T-helper 22 cell (primary cell): ENCODE data around the gene SEC14L2.
"Not testable (repeated sequence)": the region's sequence is repeated elsewhere in the genome, so short reads cannot be mapped to it uniquely, and the experiment has no call there.

ENCODE experiments used
- DNase-seq: peaks from one replicate; pipeline ENCODE4 v3.0.0-alpha.2; 2020; ENCODE audit warnings: low read depth

SEC14L2 gene

GRCh38 chr22:30426388-30427353, 29.9 kb downstream of the SEC14L2 start:
- peak; percentile 74 for DNase-seq

- no peak for DNase-seq
Observed at GRCh38 chr22:30427871-30428270, 31.1 kb downstream of the SEC14L2 start.

- DNase-seq, result no peak
Observed at GRCh38 chr22:30429887-30430286, 33.1 kb downstream of the SEC14L2 start.

- DNase-seq, result no peak
Observed at GRCh38 chr22:30430933-30431332, 34.1 kb downstream of the SEC14L2 start.

GRCh38 chr22:30432096-30432495, 35.3 kb downstream of the SEC14L2 start:
- DNase-seq, result no peak

GRCh38 chr22:30432520-30432919, 35.7 kb downstream of the SEC14L2 start:
- no peak for DNase-seq

- DNase-seq, result no peak
Observed at GRCh38 chr22:30433227-30433626, 36.4 kb downstream of the SEC14L2 start.

GRCh38 chr22:30433773-30434172, 37.0 kb downstream of the SEC14L2 start:
- no peak for DNase-seq

- no peak for DNase-seq
Observed at GRCh38 chr22:30434843-30435242, 38.0 kb downstream of the SEC14L2 start.

- peak; percentile 92 for DNase-seq
Observed at GRCh38 chr22:30435674-30436126, 38.9 kb downstream of the SEC14L2 start.

- no peak for DNase-seq
Observed at GRCh38 chr22:30436196-30436595, 39.4 kb downstream of the SEC14L2 start.

GRCh38 chr22:30438559-30438958, 41.7 kb downstream of the SEC14L2 start:
- no peak for DNase-seq

GRCh38 chr22:30439226-30439625, 42.4 kb downstream of the SEC14L2 start:
- no peak for DNase-seq

- no peak for DNase-seq
Observed at GRCh38 chr22:30439836-30440235, 43.0 kb downstream of the SEC14L2 start.

GRCh38 chr22:30441088-30441487, 44.3 kb downstream of the SEC14L2 start:
- no peak for DNase-seq

GRCh38 chr22:30444632-30445437, 48.0 kb downstream of the SEC14L2 start:
- no peak for DNase-seq

GRCh38 chr22:30445438-30446145, 48.8 kb downstream of the SEC14L2 start:
- no peak for DNase-seq

GRCh38 chr22:30447656-30448055, 50.8 kb downstream of the SEC14L2 start:
- DNase-seq, result no peak

- not testable (repeated sequence) for DNase-seq
Observed at GRCh38 chr22:30451488-30451887, 54.7 kb downstream of the SEC14L2 start.

GRCh38 chr22:30452861-30453260, 56.0 kb downstream of the SEC14L2 start:
- DNase-seq, result no peak

GRCh38 chr22:30453731-30454510, 57.1 kb downstream of the SEC14L2 start:
- DNase-seq, result no peak
